H1 (cell line): ENCODE results near the gene RIMS3. TPM values are rescaled to one million over a fixed set of nuclear protein-coding genes. Genes with fewer than 3 reads are reported as not detected.

Experiments used
- CTCF ChIA-PET: fragments of 300-600 bp; sonication (Branson Sonifier 250); formaldehyde crosslinking; loops from one replicate; lab custom pipeline; 2021; ENCODE audit not compliant: partially characterized antibody; lab: Charles Lee
- POLR2A ChIA-PET: fragments of 300-600 bp; sonication (Branson Sonifier 250); formaldehyde crosslinking; loops from one replicate; lab custom pipeline; 2021; ENCODE audit warnings: inconsistent platforms; ENCODE audit not compliant: partially characterized antibody; lab: Charles Lee
- DNase-seq, 2 experiments: peaks; one replicate each; pipeline versions ENCODE4 v3.0.0 to v3.0.0-alpha.2; 2010 to 2022; ENCODE audit warnings: low spot score in 2 of 2, low read depth in 1 of 2, mixed read lengths in 1 of 2
- FAIRE-seq: peaks from 2 replicates; lab custom pipeline; 2011; peaks lifted over from hg19 to GRCh38; lab: Jason Lieb, UNC
- H2AFZ ChIP-seq: 2 replicates; pipeline ENCODE4 v1.8.1; 2012; ENCODE audit warnings: low read length, inconsistent platforms
- H2AK5ac ChIP-seq: 2 replicates; pipeline ENCODE4 v1.6.1; 2013; ENCODE audit warnings: low read depth, low read length
- H2BK120ac ChIP-seq: replicated peaks from 2 replicates; pipeline ENCODE3; 2013; ENCODE audit warnings: low read depth, low read length, inconsistent platforms
- H2BK12ac ChIP-seq: 2 replicates; pipeline ENCODE4 v1.6.1; 2013; ENCODE audit warnings: low read depth, low read length
- H2BK15ac ChIP-seq: 2 replicates; pipeline ENCODE4 v1.6.1; 2013; ENCODE audit warnings: low read length
- H2BK20ac ChIP-seq: 2 replicates; pipeline ENCODE4 v1.6.1; 2013; ENCODE audit warnings: low read length
- H2BK5ac ChIP-seq: 2 replicates; pipeline ENCODE4 v1.6.1; 2013; ENCODE audit warnings: low read depth, low read length
- H3K14ac ChIP-seq: 2 replicates; pipeline ENCODE4 v1.6.1; 2013; ENCODE audit warnings: inconsistent platforms; ENCODE audit not compliant: insufficient read length
- H3K18ac ChIP-seq: 2 replicates; pipeline ENCODE4 v1.6.1; 2013; ENCODE audit warnings: low read length; ENCODE audit errors: extremely low read depth
- H3K23ac ChIP-seq: 2 replicates; pipeline ENCODE4 v1.6.1; 2013; ENCODE audit warnings: inconsistent platforms; ENCODE audit not compliant: insufficient read length
- H3K23me2 ChIP-seq: 2 replicates; pipeline ENCODE4 v1.6.1; 2013; ENCODE audit warnings: low read depth, low read length
- H3K27ac ChIP-seq: 2 replicates; pipeline ENCODE4 v1.6.1; 2011; ENCODE audit warnings: low read depth, low read length, inconsistent platforms
- H3K27me3 ChIP-seq, 4 experiments: replicated peaks in 1 of 4; 1 replicate in 1 of 4; 2 replicates in 3 of 4; pipeline versions ENCODE4 v1.6.1 to v1.8.1; 2011 to 2013; ENCODE audit warnings: low read length in 3 of 4, mild to moderate bottlenecking in 3 of 4, inconsistent platforms in 2 of 4, mixed read lengths in 2 of 4, moderate library complexity in 1 of 4; ENCODE audit not compliant: control insufficient read depth in 3 of 4, insufficient read depth in 3 of 4; ENCODE audit errors: extremely low read depth in 1 of 4
- H3K36me3 ChIP-seq, 4 experiments: 2 replicates each; pipeline versions ENCODE4 v1.6.1 to v1.8.1; 2011 to 2013; ENCODE audit warnings: mild to moderate bottlenecking in 4 of 4, low read length in 3 of 4, moderate library complexity in 2 of 4, control low read depth in 1 of 4, inconsistent platforms in 1 of 4; ENCODE audit not compliant: insufficient read depth in 4 of 4, control insufficient read depth in 2 of 4
- H3K4ac ChIP-seq: replicated peaks from 2 replicates; pipeline ENCODE3; 2013; ENCODE audit warnings: low read length, low read depth, mixed read lengths, inconsistent platforms; ENCODE audit not compliant: insufficient read length
- H3K4me1 ChIP-seq, 4 experiments: replicated peaks in 1 of 4; 1 replicate in 1 of 4; 2 replicates in 3 of 4; pipeline versions ENCODE4 v1.6.1 to v1.8.1; 2011 to 2013; ENCODE audit warnings: low read length in 3 of 4, inconsistent platforms in 2 of 4, mixed read lengths in 1 of 4; ENCODE audit not compliant: insufficient read depth in 4 of 4, control insufficient read depth in 3 of 4
- H3K4me2 ChIP-seq, 2 experiments: 2 replicates each; pipeline versions ENCODE4 v1.6.1 to v1.8.1; 2011 to 2013; ENCODE audit warnings: low read depth in 2 of 2, low read length in 2 of 2, control low read depth in 1 of 2, inconsistent platforms in 1 of 2, mild to moderate bottlenecking in 1 of 2; ENCODE audit not compliant: insufficient read depth in 1 of 2
- H3K4me3 ChIP-seq, 4 experiments: fragments of 200-600, 300-600 bp in 1 of 4; sonication (generic), shearing (Covaris generic), sonication (Bioruptor Twin) in 1 of 4; 2 replicates each; pipeline versions ENCODE4 v1.5.1 to v1.8.1; 2011 to 2016; ENCODE audit warnings: low read length in 4 of 4, low read depth in 3 of 4, control low read depth in 2 of 4, inconsistent platforms in 2 of 4, mild to moderate bottlenecking in 2 of 4, mixed read lengths in 1 of 4, moderate library complexity in 1 of 4; ENCODE audit not compliant: insufficient read depth in 2 of 4; ENCODE audit errors: extremely low read depth in 1 of 4
- H3K56ac ChIP-seq: replicated peaks from 2 replicates; pipeline ENCODE3; 2013; ENCODE audit warnings: low read depth, mild to moderate bottlenecking, mixed read lengths, low read length, inconsistent platforms; ENCODE audit not compliant: insufficient read length
- H3K79me1 ChIP-seq: 2 replicates; pipeline ENCODE4 v1.6.1; 2013; ENCODE audit warnings: low read depth, low read length, control low read depth
- H3K79me2 ChIP-seq, 2 experiments: 2 replicates each; pipeline versions ENCODE4 v1.6.1 to v1.8.1; 2012 to 2013; ENCODE audit warnings: low read length in 2 of 2, mild to moderate bottlenecking in 2 of 2, inconsistent platforms in 1 of 2; ENCODE audit not compliant: insufficient read depth in 2 of 2, control insufficient read depth in 1 of 2
- H3K9ac ChIP-seq, 4 experiments: replicated peaks in 1 of 4; 1 replicate in 1 of 4; 2 replicates in 3 of 4; pipeline versions ENCODE4 v1.6.1 to v1.8.1; 2011 to 2013; ENCODE audit warnings: low read depth in 3 of 4, low read length in 3 of 4, control low read depth in 2 of 4, mild to moderate bottlenecking in 2 of 4, moderate library complexity in 2 of 4, inconsistent platforms in 1 of 4; ENCODE audit errors: extremely low read depth in 1 of 4
- H3K9me3 ChIP-seq, 2 experiments: 2 replicates each; pipeline versions ENCODE4 v1.6.1 to v1.8.1; 2012 to 2013; ENCODE audit warnings: mild to moderate bottlenecking in 2 of 2, moderate library complexity in 2 of 2, control low read depth in 1 of 2, inconsistent platforms in 1 of 2, low read depth in 1 of 2, low read length in 1 of 2, mixed read lengths in 1 of 2; ENCODE audit not compliant: insufficient read depth in 2 of 2
- H4K20me1 ChIP-seq, 2 experiments: replicated peaks in 1 of 2; 2 replicates each; pipeline versions ENCODE3 to v1.8.1; 2011 to 2013; ENCODE audit warnings: inconsistent platforms in 2 of 2, low read length in 2 of 2, mild to moderate bottlenecking in 1 of 2; ENCODE audit not compliant: insufficient read depth in 2 of 2, control insufficient read depth in 1 of 2
- H4K5ac ChIP-seq: 2 replicates; pipeline ENCODE4 v1.6.1; 2013; ENCODE audit warnings: low read length, low read depth, mixed read lengths, inconsistent platforms; ENCODE audit not compliant: insufficient read length
- H4K8ac ChIP-seq: 2 replicates; pipeline ENCODE4 v1.8.0; 2013; ENCODE audit warnings: mild to moderate bottlenecking, moderate library complexity, low read length, inconsistent platforms; ENCODE audit not compliant: insufficient read depth; ENCODE audit errors: extremely low read depth
- H4K91ac ChIP-seq: replicated peaks from 2 replicates; pipeline ENCODE3; 2013; ENCODE audit warnings: low read length, mixed read lengths, inconsistent platforms; ENCODE audit not compliant: insufficient read length
- BRCA1 ChIP-seq: IDR thresholded peaks from 2 replicates; pipeline ENCODE4 v1.6.1; 2012; ENCODE audit warnings: low read depth, low read length, improper control_type of control experiment
- CBX5 ChIP-seq: fragments of 300-800, 300-1000 bp; sonication (generic); IDR thresholded peaks from 2 replicates; pipeline ENCODE4 v1.7.1; 2016; ENCODE audit warnings: antibody characterized with exemption, low read length, low read depth
- CTBP2 ChIP-seq: IDR thresholded peaks from 2 replicates; pipeline ENCODE4 v1.7.0; 2011; ENCODE audit warnings: borderline replicate concordance, mild to moderate bottlenecking, moderate library complexity, mixed read lengths, low read length; ENCODE audit not compliant: insufficient read depth, insufficient read length
- EGR1 ChIP-seq: IDR thresholded peaks from 2 replicates; pipeline ENCODE4 v1.6.1; 2011; ENCODE audit warnings: low read depth, low read length, borderline replicate concordance
- HDAC2 ChIP-seq, 2 experiments: fragments of 300-600 bp in 1 of 2; sonication (generic) in 1 of 2; IDR thresholded peaks; 2 replicates each; pipeline ENCODE4 v1.6.1; 2011 to 2012; ENCODE audit warnings: low read depth in 2 of 2, low read length in 2 of 2, mild to moderate bottlenecking in 2 of 2, moderate library complexity in 2 of 2, borderline replicate concordance in 1 of 2, inconsistent platforms in 1 of 2
- POLR2AphosphoS5 ChIP-seq: IDR thresholded peaks from 2 replicates; pipeline ENCODE4 v1.6.1; 2011; ENCODE audit warnings: low read depth, low read length
- RAD21 ChIP-seq, 2 experiments: IDR thresholded peaks in 1 of 2; conservative IDR thresholded peaks in 1 of 2; 2 replicates each; pipeline ENCODE4 v1.6.1; 2011; ENCODE audit warnings: low read depth in 2 of 2, low read length in 2 of 2, improper control_type of control experiment in 1 of 2, inconsistent platforms in 1 of 2, mild to moderate bottlenecking in 1 of 2, moderate library complexity in 1 of 2
- RNF2 ChIP-seq: fragments of 200-900, 300-1000 bp; sonication (generic); IDR thresholded peaks from 2 replicates; pipeline ENCODE4 v1.7.1; 2016; ENCODE audit warnings: borderline replicate concordance, low read depth, mild to moderate bottlenecking, antibody characterized with exemption, low read length; ENCODE audit not compliant: poor library complexity, severe bottlenecking; ENCODE audit errors: missing control alignments
- SIN3A ChIP-seq, 2 experiments: IDR thresholded peaks in 1 of 2; conservative IDR thresholded peaks in 1 of 2; 2 replicates each; pipeline ENCODE4 v1.6.1; 2011 to 2012; ENCODE audit warnings: low read length in 2 of 2, improper control_type of control experiment in 1 of 2, low read depth in 1 of 2, mild to moderate bottlenecking in 1 of 2
- SIRT6 ChIP-seq: IDR thresholded peaks from one replicate; pipeline ENCODE4 v1.7.1; 2012; ENCODE audit warnings: low read length, inconsistent platforms
- SIX5 ChIP-seq: IDR thresholded peaks from 2 replicates; pipeline ENCODE4 v1.6.1; 2011; ENCODE audit warnings: mild to moderate bottlenecking, low read depth, low read length
- WGBS, 2 experiments: shearing (Covaris generic) in 1 of 2; methylation state at CpG; one replicate each; pipeline versions ENCODE4 v1.1.6 to v1.1.7; 2013 to 2015; ENCODE audit warnings: low lambda C conversion rate in 2 of 2, mixed read lengths in 2 of 2, inconsistent platforms in 1 of 2, low coverage in 1 of 2, missing lambda C conversion rate in 1 of 2; ENCODE audit not compliant: insufficient replicate concordance in 2 of 2, insufficient coverage in 1 of 2, insufficient read length in 1 of 2; ENCODE audit errors: extremely low coverage in 1 of 2, missing lambda C conversion rate in 1 of 2; 5-methylcytosine and 5-hydroxymethylcytosine counted together
- polyA plus RNA-seq, 7 experiments: library from polyadenylated mRNA; depleted of rRNA in 3 of 7; stranded (reverse) in 5 of 7; unstranded in 2 of 7; fragments of >200 nt in 5 of 7; fragments of 200-250 nt in 2 of 7; gene quantifications; 1 replicate in 5 of 7; 2 replicates in 1 of 7; 4 replicates in 1 of 7; pipeline versions ENCODE4 v1.2.1 to v1.2.3, GENCODE V29; 2011 to 2013; ENCODE audit warnings: missing spikeins in 2 of 7, mixed read lengths in 2 of 7
- total RNA-seq: library from RNA; stranded (reverse); fragmentation: NEBNext Ultra II Directional; extraction: Animal tissue kit (Norgen Biotek cat#: 25700); gene quantifications from 2 replicates; pipeline ENCODE4 v1.2.1, GENCODE V29; 2021

The RIMS3 gene
- total and polyA plus RNA-seq, 2 of the 8 experiments (the other 6 are each of a cell fraction or from before 2014, with no cell fraction given) = 13.3 to 20.6 TPM

GRCh38 chr1:40662864-40663263, 2.6 kb downstream of the RIMS3 start:
- Histone ChIP-seq H3K27me3 (no peaks in the 10 kb centered on the region; a peak in 1 of 7 replicates), H3K9me3 (no peaks in the 10 kb centered on the region), H3K4me3 (no peak overlapping the region), H3K4ac (no peak overlapping the region), H2BK120ac (no peak overlapping the region), H3K79me2 (no peaks in the 10 kb centered on the region; a peak in 1 of 4 replicates), H4K8ac (no peak overlapping the region), H2BK15ac (no peak overlapping the region), H2BK20ac (0 out of 2 replicates have a peak overlapping the region, but pooled peaks have one; percentile 40), H3K23ac (no peak overlapping the region), H3K14ac (no peak overlapping the region), H3K18ac (peak overlapping the region; percentile 78; the same call in 1 of the 2 replicates), H4K5ac (no peak overlapping the region), H3K27ac (no peak overlapping the region), H4K20me1 (peaks cover 0 to 5% of the 10 kb centered on the region in 2 experiments), H3K23me2 (peaks cover 10% of the 10 kb centered on the region; the same call in 1 of the 2 replicates), H3K36me3 (no peaks in the 10 kb centered on the region), H3K79me1 (peaks cover 9% of the 10 kb centered on the region; the same call in 1 of the 2 replicates), H3K4me1 (peaks cover 0 to 28% (median 15%) of the 10 kb centered on the region in 4 experiments; a peak in 6 of 7 replicates), H2AK5ac (0 out of 2 replicates have a peak overlapping the region, but pooled peaks have one; percentile 72), H2AFZ (no peak overlapping the region), H2BK5ac (peak overlapping the region; percentile 82), H3K9ac (no peak overlapping the region), H3K56ac (no peak overlapping the region), H2BK12ac (peak overlapping the region; percentile 64; the same call in 1 of the 2 replicates), H3K4me2 (peak overlapping the region; percentile 11 to 89; a peak in 3 of 4 replicates), H4K91ac (peak overlapping the region; percentile 59)
- ChIA-PET POLR2A (interaction anchor here (1.0 to 6.0 kb wide), 10 partner anchors 9 to 81 kb away, joined by 3 to 63 read pairs (median 3); partner anchors contain the start of gene NFYC), CTCF (interaction anchor here (0.6 to 37.5 kb wide), 13 partner anchors 9 to 519 kb away, joined by 3 to 684 read pairs (median 4); no protein-coding TSS in a partner anchor)
- 83% methylated on average over 4 of the region's 4 CpGs; no CpG with 5 or more reads in 1 of the 2 experiments for WGBS, 2 experiments
- TF ChIP-seq BRCA1 (no peak), RAD21 (IDR thresholded peaks at IDR 0.05 in 1 of 2, conservative IDR thresholded peaks at IDR 0.05 in 1 of 2; ENCODE audit: low read depth in 2 of 2, low read length in 2 of 2) (no peak), EGR1 (no peak), RNF2 (no peak), SIRT6 (no peak), POLR2AphosphoS5 (no peak), CTBP2 (no peak), SIN3A (conservative IDR thresholded peaks at IDR 0.05 in 1 of 2, IDR thresholded peaks at IDR 0.05 in 1 of 2; ENCODE audit: low read depth in 1 of 2, low read length in 2 of 2) (no peak), HDAC2 (IDR thresholded peaks at IDR 0.05; ENCODE audit: borderline replicate concordance in 1 of 2, low read depth in 2 of 2, low read length in 2 of 2) (no peak), SIX5 (no peak), CBX5 (no peak)
- no peak for FAIRE-seq
- DNase-seq = no peak
